H9 (cell line): ENCODE data around the gene SLC13A4. TPM values are rescaled to one million over a fixed set of nuclear protein-coding genes. Genes with fewer than 3 reads are reported as not detected.

Source experiments
- DNase-seq: peaks from one replicate; pipeline ENCODE4 v3.0.0-alpha.2; 2017
- H2AFZ ChIP-seq: one replicate; pipeline ENCODE4 v1.6.1; 2013; ENCODE audit warnings: mild to moderate bottlenecking, low read length, control low read depth, moderate library complexity
- H2AK5ac ChIP-seq: 2 replicates; pipeline ENCODE4 v1.6.1; 2013; ENCODE audit warnings: low read length, control low read depth, mixed read lengths; ENCODE audit not compliant: insufficient read length
- H2BK120ac ChIP-seq: one replicate; pipeline ENCODE4 v1.6.1; 2013; ENCODE audit warnings: low read depth, mild to moderate bottlenecking, low read length, control low read depth, inconsistent platforms; ENCODE audit not compliant: poor library complexity, severe bottlenecking
- H2BK12ac ChIP-seq: 2 replicates; pipeline ENCODE4 v1.6.1; 2013; ENCODE audit warnings: low read length, control low read depth, mixed read lengths, low read depth; ENCODE audit not compliant: insufficient read length
- H2BK15ac ChIP-seq: 2 replicates; pipeline ENCODE4 v1.6.1; 2013; ENCODE audit warnings: low read depth, low read length, control low read depth
- H2BK20ac ChIP-seq: one replicate; pipeline ENCODE4 v1.6.1; 2013; ENCODE audit warnings: low read depth, mild to moderate bottlenecking, low read length, control low read depth, inconsistent platforms; ENCODE audit not compliant: poor library complexity, severe bottlenecking
- H2BK5ac ChIP-seq: 2 replicates; pipeline ENCODE4 v1.6.1; 2013; ENCODE audit warnings: low read length, control low read depth, mixed read lengths; ENCODE audit not compliant: insufficient read length
- H3K14ac ChIP-seq: 2 replicates; pipeline ENCODE4 v1.6.1; 2013; ENCODE audit warnings: low read length, control low read depth; ENCODE audit not compliant: insufficient read depth
- H3K18ac ChIP-seq: 2 replicates; pipeline ENCODE4 v1.6.1; 2013; ENCODE audit warnings: low read depth, mild to moderate bottlenecking, mixed read lengths, low read length, control low read depth; ENCODE audit not compliant: insufficient read length
- H3K23ac ChIP-seq: 2 replicates; pipeline ENCODE4 v1.6.1; 2013; ENCODE audit warnings: low read length, control low read depth, mixed read lengths, low read depth; ENCODE audit not compliant: insufficient read length
- H3K23me2 ChIP-seq: 2 replicates; pipeline ENCODE4 v1.6.1; 2013; ENCODE audit warnings: low read depth, mild to moderate bottlenecking, mixed read lengths, low read length, control low read depth; ENCODE audit not compliant: insufficient read length, poor library complexity, severe bottlenecking
- H3K27ac ChIP-seq: 2 replicates; pipeline ENCODE4 v1.5.1; 2013; ENCODE audit warnings: low read length, control low read depth, mixed read lengths, low read depth; ENCODE audit not compliant: insufficient read length
- H3K27me3 ChIP-seq: 2 replicates; pipeline ENCODE4 v1.6.1; 2013; ENCODE audit warnings: low read length, control low read depth, inconsistent platforms; ENCODE audit not compliant: insufficient read depth
- H3K4ac ChIP-seq: 2 replicates; pipeline ENCODE4 v1.6.1; 2013; ENCODE audit warnings: low read depth, mild to moderate bottlenecking, control low read depth, inconsistent platforms, low read length, moderate library complexity
- H3K4me1 ChIP-seq: 2 replicates; pipeline ENCODE4 v1.6.1; 2013; ENCODE audit warnings: low read length, control low read depth, inconsistent platforms; ENCODE audit not compliant: insufficient read depth
- H3K4me2 ChIP-seq: 2 replicates; pipeline ENCODE4 v1.6.1; 2013; ENCODE audit warnings: low read length, control low read depth, mixed read lengths; ENCODE audit not compliant: insufficient read length, insufficient read depth
- H3K56ac ChIP-seq: 2 replicates; pipeline ENCODE4 v1.6.1; 2013; ENCODE audit warnings: low read depth, mild to moderate bottlenecking, mixed read lengths, low read length, control low read depth; ENCODE audit not compliant: insufficient read length
- H3K79me1 ChIP-seq: 2 replicates; pipeline ENCODE4 v1.6.1; 2013; ENCODE audit warnings: low read depth, mild to moderate bottlenecking, moderate library complexity, low read length, control low read depth, inconsistent platforms; ENCODE audit not compliant: insufficient read depth, poor library complexity, severe bottlenecking
- H3K79me2 ChIP-seq: 2 replicates; pipeline ENCODE4 v1.6.1; 2013; ENCODE audit warnings: low read length, control low read depth, inconsistent platforms; ENCODE audit not compliant: insufficient read depth
- H3K9ac ChIP-seq: 2 replicates; pipeline ENCODE4 v1.6.1; 2013; ENCODE audit warnings: low read length, control low read depth, mixed read lengths; ENCODE audit not compliant: insufficient read length; ENCODE audit errors: extremely low read depth
- H3K9me3 ChIP-seq: one replicate; pipeline ENCODE4 v1.6.1; 2013; ENCODE audit warnings: low read depth, low read length, inconsistent platforms; ENCODE audit not compliant: control insufficient read depth
- H3T11ph ChIP-seq: one replicate; pipeline ENCODE4 v1.6.1; 2013; ENCODE audit warnings: mild to moderate bottlenecking, low read length, control low read depth, inconsistent platforms
- H4K20me1 ChIP-seq: one replicate; pipeline ENCODE4 v1.6.1; 2013; ENCODE audit not compliant: control insufficient read depth, insufficient read length, insufficient read depth
- H4K5ac ChIP-seq: 2 replicates; pipeline ENCODE4 v1.6.1; 2013; ENCODE audit warnings: low read depth, mild to moderate bottlenecking, mixed read lengths, low read length, control low read depth; ENCODE audit not compliant: insufficient read length
- H4K8ac ChIP-seq: replicated peaks from 2 replicates; pipeline ENCODE4 v1.6.1; 2013; ENCODE audit warnings: low read length, control low read depth, mixed read lengths, low read depth; ENCODE audit not compliant: insufficient read length
- H4K91ac ChIP-seq: 2 replicates; pipeline ENCODE4 v1.6.1; 2013; ENCODE audit warnings: low read depth, mild to moderate bottlenecking, moderate library complexity, mixed read lengths, low read length, control low read depth; ENCODE audit not compliant: insufficient read length
- H3K27ac Mint-ChIP-seq, 3 experiments: 2 replicates in 2 of 3; 3 replicates in 1 of 3; pipeline ENCODE4 v1.8.0; 2020 to 2021; ENCODE audit warnings: mixed read lengths in 3 of 3, mild to moderate bottlenecking in 1 of 3, moderate library complexity in 1 of 3
- H3K27me3 Mint-ChIP-seq: 2 replicates; pipeline ENCODE4 v1.8.0; 2021; ENCODE audit warnings: low read depth, mild to moderate bottlenecking, moderate library complexity, mixed read lengths
- H3K36me3 Mint-ChIP-seq, 3 experiments: 2 replicates in 2 of 3; 3 replicates in 1 of 3; pipeline ENCODE4 v1.8.0; 2020 to 2021; ENCODE audit warnings: low read depth in 3 of 3, mixed read lengths in 3 of 3; ENCODE audit not compliant: insufficient read depth in 1 of 3
- H3K4me1 Mint-ChIP-seq, 2 experiments: 2 replicates each; pipeline ENCODE4 v1.8.0; 2020; ENCODE audit warnings: mixed read lengths in 2 of 2
- H3K4me3 Mint-ChIP-seq, 2 experiments: 2 replicates in 1 of 2; 3 replicates in 1 of 2; pipeline ENCODE4 v1.8.0; 2020 to 2021; ENCODE audit warnings: mild to moderate bottlenecking in 2 of 2, mixed read lengths in 2 of 2, moderate library complexity in 1 of 2
- H3K9me3 Mint-ChIP-seq, 2 experiments: 2 replicates in 1 of 2; 3 replicates in 1 of 2; pipeline ENCODE4 v1.8.0; 2020; ENCODE audit warnings: mild to moderate bottlenecking in 2 of 2, mixed read lengths in 2 of 2, moderate library complexity in 1 of 2
- CTCF ChIP-seq: fragments of 200-600 bp; sonication (generic); conservative IDR thresholded peaks from 3 replicates; pipeline ENCODE4 v1.8.0; 2021; ENCODE audit warnings: antibody characterized with exemption, mild to moderate bottlenecking
- WGBS: extraction: QIAGEN DNeasy Blood & Tissue Kit; methylation state at CpG from one replicate; pipeline ENCODE4 v1.1.7; 2013; ENCODE audit warnings: missing lambda C conversion rate, low lambda C conversion rate, mixed read lengths; ENCODE audit not compliant: insufficient read length; ENCODE audit errors: extremely low coverage; 5-methylcytosine and 5-hydroxymethylcytosine counted together
- total RNA-seq: library from RNA; stranded (reverse); gene quantifications from 2 replicates; pipeline ENCODE4 v1.2.1, GENCODE V29; 2021

Gene SLC13A4
- total RNA-seq, 1 experiment from 2014 or later, result 3.5 TPM

DNA sequence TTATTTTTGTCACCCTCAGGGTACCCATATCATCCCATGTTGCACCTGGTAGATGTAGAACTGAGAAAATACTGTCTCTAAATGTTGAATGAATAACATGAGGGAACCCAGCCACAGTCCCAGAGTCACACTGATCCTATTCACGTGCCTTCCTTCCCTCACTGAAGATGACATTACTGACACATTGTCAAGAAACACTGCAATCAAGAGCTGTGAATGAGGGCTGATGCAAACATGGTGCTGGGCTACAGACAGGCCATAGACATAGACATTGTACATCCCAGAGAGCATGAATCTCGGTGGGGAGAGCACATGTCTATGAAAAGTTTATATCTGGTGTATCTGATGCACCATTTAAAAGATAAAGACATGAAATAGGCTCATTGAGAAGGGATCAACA lies 9.8 kb downstream of the SLC13A4 start:
- Histone ChIP-seq H3K23ac (no peak overlapping the region), H3K79me1 (no peaks in the 10 kb centered on the region), H2BK20ac (no peak overlapping the region), H3K27me3 (no peaks in the 10 kb centered on the region), H3K9me3 (no peaks in the 10 kb centered on the region), H2BK120ac (no peak overlapping the region), H3K4me2 (no peak overlapping the region), H2BK12ac (no peak overlapping the region), H3K4me1 (no peaks in the 10 kb centered on the region; the same call in 1 of the 2 replicates), H4K20me1 (no peaks in the 10 kb centered on the region), H3K79me2 (no peaks in the 10 kb centered on the region), H2AK5ac (no peak overlapping the region), H3K56ac (no peak overlapping the region), H3K14ac (no peak overlapping the region), H4K91ac (no peak overlapping the region), H2AFZ (no peak overlapping the region), H4K8ac (no peak overlapping the region), H2BK15ac (no peak overlapping the region), H3K9ac (no peak overlapping the region), H2BK5ac (no peak overlapping the region), H3K4ac (no peak overlapping the region), H4K5ac (peak overlapping the region; percentile 60), H3K23me2 (no peaks in the 10 kb centered on the region), H3T11ph (no peak overlapping the region), H3K18ac (no peak overlapping the region), H3K27ac (no peak overlapping the region)
- no peak overlapping the region for H3K27ac Mint-ChIP-seq
- TF ChIP-seq CTCF, result no peak
- H3K4me3 Mint-ChIP-seq, result no peak overlapping the region
- peaks cover 10 to 13% of the 10 kb centered on the region in 2 experiments for H3K4me1 Mint-ChIP-seq
- H3K36me3 Mint-ChIP-seq, result no peaks in the 10 kb centered on the region
- H3K9me3 Mint-ChIP-seq, result no peaks in the 10 kb centered on the region
- DNase-seq, result no peak
- no peaks in the 10 kb centered on the region for H3K27me3 Mint-ChIP-seq
- no CpG with 5 or more reads among the region's 2 CpGs for WGBS
